ENCODE data around the gene FBXL14. TPM values are rescaled to one million over a fixed set of nuclear protein-coding genes. Genes with fewer than 3 reads are reported as not detected.

FBXL14 gene
- total RNA-seq, 1 donor from 2014 or later = 14.1 TPM

- DNase-seq (ENCODE audit: extremely low read depth, low read depth, low spot score) = no peak
Measured at GRCh38 chr12:1540690-1541089, 53.7 kb downstream of the FBXL14 start.

DNA sequence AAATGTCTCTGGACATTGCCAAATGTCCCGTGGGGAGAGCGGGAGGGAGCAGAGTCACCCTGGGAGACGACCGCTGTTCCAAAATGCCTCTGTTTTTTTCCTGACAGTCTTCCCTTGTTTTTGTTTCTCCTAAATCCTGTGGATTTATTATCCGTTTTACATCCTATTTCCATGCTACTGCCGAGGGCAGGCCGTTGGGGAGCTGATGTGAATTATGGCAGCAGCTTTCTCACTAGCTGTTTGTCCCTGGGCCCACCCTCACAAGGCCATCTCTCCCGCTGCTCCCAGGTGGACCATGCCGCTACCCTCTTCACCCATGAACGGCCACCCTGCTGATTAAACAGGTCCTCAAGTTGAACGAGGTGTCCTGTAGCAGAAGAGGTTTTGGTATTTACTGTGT, 55.2 kb downstream of the FBXL14 start:
- DNase-seq (ENCODE audit: extremely low read depth, low read depth, low spot score) = no peak

GRCh38 chr12:1536817-1537216, 57.6 kb downstream of the FBXL14 start:
- no peak for DNase-seq (ENCODE audit: extremely low read depth, low read depth, low spot score)

GRCh38 chr12:1534748-1535147, 59.6 kb downstream of the FBXL14 start:
- no peak for DNase-seq (ENCODE audit: extremely low read depth, low read depth, low spot score)

GRCh38 chr12:1533602-1534304, 60.6 kb downstream of the FBXL14 start:
- no peak for DNase-seq (ENCODE audit: extremely low read depth, low read depth, low spot score)

- no peak for DNase-seq (ENCODE audit: extremely low read depth, low read depth, low spot score)
Measured at GRCh38 chr12:1533205-1533601, 61.2 kb downstream of the FBXL14 start.

- DNase-seq (ENCODE audit: extremely low read depth, low read depth, low spot score) = no peak
Measured at GRCh38 chr12:1532375-1533165, 61.8 kb downstream of the FBXL14 start.

DNA sequence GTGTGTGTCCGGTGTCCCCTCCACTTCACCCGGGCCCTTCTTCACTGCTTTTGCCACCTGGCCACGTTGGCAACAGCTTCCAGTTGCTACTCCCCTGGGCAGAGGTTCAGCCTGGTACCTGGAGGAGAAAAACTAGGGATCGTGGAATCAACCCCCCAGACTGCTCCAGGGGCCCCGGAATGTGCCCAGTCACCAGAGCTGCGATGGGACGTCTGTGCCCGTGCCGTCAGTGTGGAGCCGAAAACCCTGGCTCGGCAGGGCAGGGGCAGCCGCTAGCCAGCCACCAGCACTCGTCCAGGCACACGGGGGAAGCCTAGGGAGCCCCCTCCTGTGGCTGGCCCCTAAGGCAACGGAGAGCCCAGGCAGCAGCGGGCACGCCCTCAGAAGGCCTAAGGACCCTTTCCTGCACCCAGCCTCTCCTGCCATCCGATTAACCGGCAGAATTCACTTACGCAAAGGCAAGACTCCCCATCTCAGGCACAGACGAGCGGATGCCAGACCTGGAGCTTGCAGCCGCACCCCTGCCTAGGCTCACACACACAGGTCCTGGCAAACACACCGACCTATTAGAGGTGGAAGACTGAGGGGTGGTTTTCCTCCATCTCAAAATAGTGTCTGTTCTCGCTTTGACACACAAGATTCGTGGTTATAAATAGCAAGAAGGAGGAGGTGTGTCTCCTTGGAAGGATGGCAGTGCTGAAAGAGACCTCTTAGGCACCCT, 62.6 kb downstream of the FBXL14 start:
- DNase-seq (ENCODE audit: extremely low read depth, low read depth, low spot score) = no peak

DNA sequence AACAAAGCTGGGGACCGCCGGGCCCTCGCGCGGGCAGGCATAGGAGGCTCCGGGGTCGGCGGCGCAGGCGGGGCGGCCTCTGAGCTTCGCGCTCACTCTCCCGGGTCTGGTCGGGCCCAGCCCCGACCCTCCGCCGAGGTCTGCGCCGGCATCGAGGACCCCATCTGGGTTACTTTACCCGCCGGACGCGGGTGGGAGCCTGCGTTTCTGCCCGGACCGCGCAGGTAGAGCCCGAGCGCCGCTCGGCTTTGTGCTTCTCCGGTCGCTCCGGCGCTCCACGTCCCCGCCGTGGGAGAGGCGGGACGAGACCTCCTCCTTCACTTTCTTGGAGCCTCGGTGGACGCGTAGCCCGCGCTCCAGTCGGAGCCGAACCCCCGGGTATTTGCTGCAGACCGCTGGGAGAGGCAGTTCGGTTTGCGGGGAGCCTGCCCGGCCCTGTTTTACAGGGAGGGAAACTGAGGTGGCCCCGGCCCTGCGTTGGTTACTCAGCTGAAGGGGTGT, 63.2 kb downstream of the FBXL14 start:
- DNase-seq (ENCODE audit: extremely low read depth, low read depth, low spot score) = no peak

GRCh38 chr12:1530592-1531152, 63.7 kb downstream of the FBXL14 start:
- DNase-seq (ENCODE audit: extremely low read depth, low read depth, low spot score) = no peak

DNA sequence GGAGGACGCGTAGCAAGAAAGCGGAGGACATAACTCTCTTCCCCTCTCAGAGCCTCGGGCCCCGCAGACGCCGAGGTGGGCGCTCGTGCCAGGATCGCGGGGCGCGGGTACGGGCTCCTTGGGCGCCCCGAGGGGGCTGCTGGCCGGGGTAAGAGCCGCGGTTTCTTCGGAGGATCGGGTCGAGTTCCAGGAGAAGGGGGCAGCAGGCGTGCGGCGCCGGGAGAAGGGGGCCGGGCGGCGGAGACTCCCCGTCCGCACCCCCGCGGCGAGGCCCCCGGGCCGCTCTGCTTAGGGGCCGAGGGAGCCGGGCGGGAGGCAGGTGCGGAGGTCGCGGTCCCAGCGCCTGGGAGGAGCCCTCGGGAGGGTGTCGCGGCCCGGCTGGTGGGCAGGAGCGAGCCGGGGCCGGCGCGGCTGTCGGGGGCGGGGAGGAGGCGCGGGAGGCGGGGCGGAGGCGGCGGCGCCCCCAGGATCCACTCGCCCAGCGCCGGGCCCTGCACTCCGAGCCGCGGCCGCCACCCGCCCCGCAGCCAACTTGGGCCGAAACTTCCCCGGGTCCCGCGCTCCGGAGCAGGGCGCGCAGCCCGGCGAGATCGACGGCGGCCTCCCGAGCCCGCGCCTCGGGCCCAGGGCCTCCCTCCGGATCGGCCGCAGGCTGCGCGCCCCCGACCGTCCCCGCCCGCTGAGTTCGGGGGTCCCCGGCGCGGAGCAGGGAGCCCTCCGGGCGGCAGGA, 64.4 kb downstream of the FBXL14 start:
- no peak for DNase-seq (ENCODE audit: extremely low read depth, low read depth, low spot score)

DNA sequence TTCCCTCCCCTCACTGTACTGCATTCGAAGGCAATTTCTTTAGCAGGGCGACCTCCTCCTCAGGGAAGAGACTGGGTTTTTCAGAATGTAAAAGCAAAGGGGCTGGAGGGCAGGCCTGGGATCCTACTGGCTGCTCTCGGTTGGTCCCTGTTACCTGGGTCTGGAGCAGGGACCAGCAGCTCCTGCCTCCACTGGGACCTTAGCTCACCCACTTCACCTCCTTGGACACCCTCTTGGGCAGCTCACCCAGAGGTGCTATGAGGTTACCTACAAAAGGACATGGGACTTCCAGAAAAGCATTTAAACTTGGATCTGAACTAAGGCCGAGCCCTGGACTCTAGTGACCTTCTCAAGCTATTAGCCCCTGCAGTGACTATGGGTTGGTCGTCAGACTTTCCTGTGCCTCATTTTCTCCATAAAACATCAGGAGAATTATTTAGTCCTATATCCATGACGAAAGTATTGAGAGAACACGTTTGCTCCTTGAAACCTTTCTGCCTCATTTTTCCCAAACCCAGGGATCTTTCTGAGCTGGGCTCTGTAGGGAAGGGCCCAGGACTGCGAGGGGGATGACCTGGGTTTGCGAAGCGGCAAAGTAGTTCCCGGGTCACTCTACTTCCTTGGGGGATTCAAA, 65.0 kb downstream of the FBXL14 start:
- DNase-seq (ENCODE audit: extremely low read depth, low read depth, low spot score) = no peak

DNA sequence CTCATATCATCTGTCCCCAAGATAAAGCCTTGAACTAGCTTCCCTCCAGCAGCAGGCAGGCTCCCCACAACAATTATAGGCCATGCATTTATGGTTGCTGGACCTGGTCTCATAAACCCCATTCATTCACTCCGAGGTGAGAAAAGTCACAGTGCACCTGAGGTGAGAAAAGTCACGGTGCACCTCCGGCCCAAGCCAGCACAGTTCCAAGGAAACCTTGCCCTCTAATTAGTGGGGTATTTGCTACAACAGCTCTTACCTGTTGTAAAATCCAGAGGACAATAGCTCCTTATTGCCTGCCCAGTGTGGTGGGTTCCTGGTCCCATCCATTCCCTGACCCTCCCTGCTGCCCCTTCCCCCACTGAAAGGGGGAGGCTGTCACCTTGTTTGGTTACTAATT, 65.6 kb downstream of the FBXL14 start:
- no peak for DNase-seq (ENCODE audit: extremely low read depth, low read depth, low spot score)

DNA sequence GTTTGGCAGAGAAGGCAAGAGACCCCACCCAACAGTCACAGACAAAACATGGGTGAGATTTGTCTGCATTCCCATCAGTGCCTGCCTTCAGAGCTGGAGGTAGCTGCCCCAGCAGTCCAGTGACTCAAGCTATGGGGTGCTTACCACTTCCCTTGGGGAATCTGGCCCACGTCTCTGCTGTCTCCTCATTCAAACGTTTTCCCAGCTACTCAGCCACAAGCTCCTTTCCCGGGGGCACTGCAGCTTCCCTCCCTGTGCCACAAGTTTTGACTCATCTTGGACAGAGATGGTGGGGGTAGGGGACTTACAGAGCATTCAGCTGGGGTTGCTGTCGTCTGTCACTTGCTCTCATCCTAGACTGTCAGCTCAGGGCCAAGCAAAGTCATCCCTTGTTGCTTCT, 66.6 kb downstream of the FBXL14 start:
- no peak for DNase-seq (ENCODE audit: extremely low read depth, low read depth, low spot score)

DNA sequence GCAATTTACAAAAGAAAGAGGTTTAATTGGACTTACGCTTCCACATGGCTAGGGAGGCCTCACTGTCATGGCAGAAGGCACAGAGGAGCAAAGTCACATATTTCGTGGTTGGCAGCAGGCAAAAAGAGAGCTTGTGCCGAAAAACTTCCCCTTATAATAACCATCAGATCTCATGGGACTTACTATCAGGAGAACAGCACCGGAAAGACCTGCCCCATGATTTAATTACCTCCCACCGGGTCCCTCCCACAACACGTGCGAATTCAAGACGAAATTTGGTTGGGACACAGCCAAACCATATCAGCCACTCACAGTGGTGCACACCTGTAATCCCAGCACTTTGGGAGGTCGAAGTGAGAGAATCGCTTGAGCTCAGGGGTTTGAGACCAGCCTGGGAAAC, 68.5 kb downstream of the FBXL14 start:
- no peak for DNase-seq (ENCODE audit: extremely low read depth, low read depth, low spot score)

DNA sequence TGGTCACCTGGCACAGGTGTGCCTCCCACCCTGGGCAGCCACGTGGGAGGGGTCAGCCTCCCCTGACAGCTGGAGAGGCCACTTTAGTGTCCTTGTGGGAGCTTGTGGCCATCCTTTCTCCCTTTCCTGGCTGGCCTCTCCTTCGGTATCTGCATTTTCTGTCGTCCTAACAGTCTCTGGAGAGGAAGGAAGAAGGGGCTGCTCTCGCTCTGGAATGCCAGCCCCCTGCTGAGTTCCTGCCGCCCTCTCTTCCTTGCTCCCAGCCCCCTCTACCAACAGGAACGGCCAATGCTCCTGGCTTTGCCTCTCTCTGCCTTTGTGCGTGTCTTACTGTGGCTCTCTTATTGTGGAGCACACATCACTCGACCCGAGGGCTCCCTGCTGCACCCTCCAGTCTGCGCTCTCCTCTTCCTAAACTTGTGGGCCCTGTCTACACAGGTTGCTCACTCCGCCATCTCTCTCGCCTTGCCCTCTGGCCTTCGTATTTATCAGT, 70.8 kb downstream of the FBXL14 start:
- no peak for DNase-seq (ENCODE audit: extremely low read depth, low read depth, low spot score)

DNA sequence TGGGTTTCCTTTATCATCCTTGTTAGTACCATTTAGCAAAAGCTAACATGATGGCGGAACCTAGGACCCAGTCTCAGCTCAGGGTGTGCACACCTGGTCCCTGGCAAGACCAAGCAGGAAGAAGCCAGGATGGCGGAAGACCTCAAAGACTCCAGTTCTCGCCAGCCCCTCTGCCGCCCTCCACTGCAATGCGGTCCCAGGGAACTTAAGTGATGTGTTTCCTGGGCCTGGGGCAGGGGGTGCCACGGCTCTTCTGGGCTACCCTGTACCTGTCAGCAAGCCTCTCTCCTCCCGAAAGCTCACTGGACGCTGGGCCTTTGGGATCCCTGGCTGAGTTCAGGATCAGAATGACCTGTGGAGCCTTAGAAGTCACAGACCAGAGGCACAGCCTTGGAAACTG, 71.3 kb downstream of the FBXL14 start:
- no peak for DNase-seq (ENCODE audit: extremely low read depth, low read depth, low spot score)

GRCh38 chr12:1519642-1520041, 74.7 kb downstream of the FBXL14 start:
- DNase-seq (ENCODE audit: extremely low read depth, low read depth, low spot score) = no peak

DNA sequence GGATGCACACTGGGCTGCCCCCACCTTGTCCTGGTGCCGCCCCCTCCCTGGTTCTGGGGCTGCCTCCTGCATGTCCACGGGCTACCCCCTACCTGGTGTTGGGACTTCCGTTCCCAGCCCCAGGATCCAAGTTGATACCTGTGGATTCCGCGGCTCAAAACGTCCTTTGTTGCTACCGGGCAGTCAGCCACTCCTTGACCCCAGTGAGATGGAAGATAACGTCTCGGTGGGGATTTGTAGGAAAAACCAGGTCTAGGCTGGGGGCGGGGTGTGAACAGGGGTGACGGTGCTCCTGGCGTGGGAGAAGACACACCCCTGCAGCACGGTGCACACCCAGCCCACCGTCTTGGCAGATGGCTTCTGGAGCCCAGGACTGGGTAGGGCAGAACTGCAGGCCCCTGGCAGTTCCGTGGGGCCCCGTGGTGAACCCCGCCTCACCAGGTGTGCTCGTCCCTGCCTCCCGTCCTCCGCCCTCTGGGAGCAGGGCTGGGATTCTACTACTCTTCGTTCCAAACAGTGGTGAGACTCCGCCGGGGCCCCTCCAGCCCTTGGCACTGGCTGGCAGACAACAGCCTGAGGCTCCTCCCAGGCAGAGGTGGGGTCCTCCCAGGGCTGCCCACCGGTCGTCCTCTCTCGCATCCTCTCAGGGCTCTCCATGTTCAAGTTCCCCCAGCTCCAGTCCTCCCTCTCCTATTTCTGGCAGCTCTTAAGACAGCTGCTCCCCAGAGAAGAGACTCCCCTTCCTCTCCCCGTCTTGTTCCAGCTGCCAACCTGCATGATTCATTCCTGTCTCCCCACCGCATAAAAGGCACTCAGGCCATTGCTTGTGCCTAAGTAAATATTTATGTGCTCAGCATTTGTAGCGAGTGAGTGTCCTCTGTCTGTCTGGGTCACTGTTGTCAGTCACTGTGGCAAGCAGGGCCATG, 75.5 kb downstream of the FBXL14 start:
- no peak for DNase-seq (ENCODE audit: extremely low read depth, low read depth, low spot score)
